Measurements from ENCODE around the gene DLEU7. TPM values are rescaled to one million over a fixed set of nuclear protein-coding genes. Genes with fewer than 3 reads are reported as not detected.

Gene DLEU7
- total RNA-seq, 1 donor from 2014 or later, result not detected

DNA sequence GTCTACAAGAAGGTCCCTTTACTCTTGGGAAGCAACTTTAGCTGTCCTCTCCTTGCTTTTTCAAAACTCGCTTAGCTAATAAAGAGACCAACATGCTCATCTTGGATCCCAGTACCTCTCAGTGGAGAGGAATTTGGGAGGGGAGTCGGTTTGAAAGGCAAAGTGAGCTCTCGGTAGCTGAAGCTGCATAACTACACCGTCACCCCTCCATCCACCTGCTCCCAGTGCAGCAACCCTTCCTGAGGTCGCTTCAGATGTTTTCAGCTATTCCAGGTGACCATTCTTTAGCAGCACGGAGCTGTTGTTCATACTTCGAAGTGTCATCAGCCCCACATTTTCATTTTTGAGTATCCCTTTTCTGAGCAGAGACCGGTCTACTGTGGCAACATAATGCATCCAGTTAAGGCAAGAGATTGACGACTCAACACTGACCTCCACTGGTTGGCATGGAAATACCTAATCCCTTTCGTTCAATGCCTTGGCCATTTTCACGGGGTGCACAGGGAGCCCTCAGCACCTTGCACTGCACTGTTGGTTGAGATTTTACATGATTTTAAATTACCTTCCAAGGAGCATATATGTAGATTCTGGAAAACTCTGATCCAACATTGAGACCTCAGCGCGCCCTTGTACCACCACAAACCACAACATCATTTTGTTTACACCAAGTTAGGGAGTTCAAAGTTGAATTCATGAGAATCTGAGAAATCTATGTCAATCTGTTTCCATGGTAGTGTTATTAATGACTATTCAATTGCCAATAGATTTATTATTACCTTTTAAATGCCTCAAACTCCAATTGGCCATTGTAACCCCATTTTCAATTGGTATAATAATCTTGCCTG lies 42.2 kb downstream of the DLEU7 start:
- Mint-ChIP-seq H3K27me3 (ENCODE audit: low read depth) (peaks cover 6% of the 10 kb centered on the region), H3K36me3 (ENCODE audit: low read depth) (peaks cover 5% of the 10 kb centered on the region), H3K27ac (no peak overlapping the region), H3K4me1 (ENCODE audit: low read depth) (peaks cover 20% of the 10 kb centered on the region), H3K4me3 (ENCODE audit: low read depth) (no peak overlapping the region), H3K9me3 (peaks cover 8% of the 10 kb centered on the region)
- intact Hi-C loops (cut with micrococcal nuclease), result loop anchor here (1.0 to 10.0 kb wide), 3 partner anchors 111 to 825 kb away; no protein-coding TSS in a partner anchor
- peak; percentile 53 for DNase-seq (ENCODE audit: low spot score)

GRCh38 chr13:50800091-50800739 lies 43.3 kb downstream of the DLEU7 start:
- Mint-ChIP-seq H3K27ac (no peak overlapping the region), H3K4me1 (ENCODE audit: low read depth) (peaks cover 19% of the 10 kb centered on the region), H3K9me3 (no peaks in the 10 kb centered on the region), H3K36me3 (ENCODE audit: low read depth) (no peaks in the 10 kb centered on the region), H3K27me3 (ENCODE audit: low read depth) (peaks cover 6% of the 10 kb centered on the region), H3K4me3 (ENCODE audit: low read depth) (no peak overlapping the region)
- no peak for DNase-seq (ENCODE audit: low spot score)
- intact Hi-C loops (cut with micrococcal nuclease), result loop anchor here (10.0 kb wide), 1 partner anchor 715 kb away; no protein-coding TSS in a partner anchor

- H3K36me3 Mint-ChIP-seq (ENCODE audit: low read depth), result no peaks in the 10 kb centered on the region
- no peak overlapping the region for H3K27ac Mint-ChIP-seq
- intact Hi-C loops (cut with micrococcal nuclease), result no loop called here
- no peaks in the 10 kb centered on the region for H3K9me3 Mint-ChIP-seq
- peaks cover 13% of the 10 kb centered on the region for H3K27me3 Mint-ChIP-seq (ENCODE audit: low read depth)
- DNase-seq (ENCODE audit: low spot score), result no peak
- H3K4me3 Mint-ChIP-seq (ENCODE audit: low read depth), result no peak overlapping the region
- H3K4me1 Mint-ChIP-seq (ENCODE audit: low read depth), result peaks cover 19% of the 10 kb centered on the region
Measured at GRCh38 chr13:50798923-50799322, 44.6 kb downstream of the DLEU7 start.

DNA sequence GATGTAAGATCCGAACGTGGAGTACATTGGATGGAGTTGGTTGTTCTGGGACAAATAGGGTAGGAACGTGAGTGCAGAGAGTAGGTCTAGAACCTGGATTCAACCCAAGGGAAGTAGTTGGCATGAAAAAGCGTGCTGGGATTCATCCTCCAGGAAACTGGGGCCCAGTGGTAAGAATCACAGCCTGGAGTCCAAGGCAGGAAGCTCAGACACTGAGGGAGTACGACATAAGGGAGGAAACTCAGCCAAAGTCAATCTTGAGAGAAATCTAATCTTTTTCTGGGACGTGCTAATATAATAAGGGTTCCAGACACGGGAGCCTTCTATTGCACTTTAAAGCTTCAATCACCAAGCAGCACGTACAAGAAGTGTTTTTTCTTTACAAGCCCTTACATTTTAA lies 46.4 kb downstream of the DLEU7 start:
- H3K4me3 Mint-ChIP-seq (ENCODE audit: low read depth), result no peak overlapping the region
- no peak for DNase-seq (ENCODE audit: low spot score)
- H3K9me3 Mint-ChIP-seq, result no peaks in the 10 kb centered on the region
- no peaks in the 10 kb centered on the region for H3K36me3 Mint-ChIP-seq (ENCODE audit: low read depth)
- peaks cover 26% of the 10 kb centered on the region for H3K27me3 Mint-ChIP-seq (ENCODE audit: low read depth)
- intact Hi-C loops (cut with micrococcal nuclease), result no loop called here
- peaks cover 19% of the 10 kb centered on the region for H3K4me1 Mint-ChIP-seq (ENCODE audit: low read depth)
- no peak overlapping the region for H3K27ac Mint-ChIP-seq

- peaks cover 16% of the 10 kb centered on the region for H3K4me1 Mint-ChIP-seq (ENCODE audit: low read depth)
- intact Hi-C loops (cut with micrococcal nuclease), result no loop called here
- no peaks in the 10 kb centered on the region for H3K9me3 Mint-ChIP-seq
- H3K36me3 Mint-ChIP-seq (ENCODE audit: low read depth), result no peaks in the 10 kb centered on the region
- no peak overlapping the region for H3K27ac Mint-ChIP-seq
- no peak for DNase-seq (ENCODE audit: low spot score)
- H3K4me3 Mint-ChIP-seq (ENCODE audit: low read depth), result no peak overlapping the region
- peaks cover 29% of the 10 kb centered on the region for H3K27me3 Mint-ChIP-seq (ENCODE audit: low read depth)
Measured at GRCh38 chr13:50796463-50796862, 47.0 kb downstream of the DLEU7 start.

DNA sequence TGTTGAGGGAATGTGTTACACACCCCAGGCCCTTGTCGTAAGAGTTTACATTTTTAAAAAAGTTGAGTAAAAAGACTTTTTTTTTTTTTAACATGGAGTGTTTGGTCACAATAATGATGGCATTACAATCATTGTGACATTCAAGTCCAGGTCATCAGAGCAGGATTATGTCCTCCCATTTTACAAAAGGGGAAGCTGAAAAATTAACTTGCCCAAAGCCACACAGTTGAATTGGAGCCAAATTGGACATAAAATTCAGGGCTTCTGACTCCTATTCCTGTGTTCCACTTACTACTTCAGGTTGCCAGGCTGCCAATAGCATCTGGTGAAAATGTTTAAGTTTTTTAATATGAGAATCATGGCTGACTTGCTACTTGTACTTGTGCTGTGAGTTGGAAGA lies 49.3 kb downstream of the DLEU7 start:
- H3K27ac Mint-ChIP-seq, result no peak overlapping the region
- no peaks in the 10 kb centered on the region for H3K9me3 Mint-ChIP-seq
- peaks cover 25% of the 10 kb centered on the region for H3K27me3 Mint-ChIP-seq (ENCODE audit: low read depth)
- H3K4me1 Mint-ChIP-seq (ENCODE audit: low read depth), result peaks cover 2% of the 10 kb centered on the region
- H3K36me3 Mint-ChIP-seq (ENCODE audit: low read depth), result no peaks in the 10 kb centered on the region
- no peak for DNase-seq (ENCODE audit: low spot score)
- no peak overlapping the region for H3K4me3 Mint-ChIP-seq (ENCODE audit: low read depth)
- intact Hi-C loops (cut with micrococcal nuclease), result no loop called here

GRCh38 chr13:50793026-50793425 lies 50.5 kb downstream of the DLEU7 start:
- no peak overlapping the region for H3K27ac Mint-ChIP-seq
- DNase-seq (ENCODE audit: low spot score), result no peak
- no peaks in the 10 kb centered on the region for H3K4me1 Mint-ChIP-seq (ENCODE audit: low read depth)
- intact Hi-C loops (cut with micrococcal nuclease), result no loop called here
- H3K9me3 Mint-ChIP-seq, result no peaks in the 10 kb centered on the region
- H3K4me3 Mint-ChIP-seq (ENCODE audit: low read depth), result no peak overlapping the region
- H3K27me3 Mint-ChIP-seq (ENCODE audit: low read depth), result peaks cover 31% of the 10 kb centered on the region
- no peaks in the 10 kb centered on the region for H3K36me3 Mint-ChIP-seq (ENCODE audit: low read depth)

- Mint-ChIP-seq H3K27ac (no peak overlapping the region), H3K4me1 (ENCODE audit: low read depth) (no peaks in the 10 kb centered on the region), H3K4me3 (ENCODE audit: low read depth) (no peak overlapping the region), H3K36me3 (ENCODE audit: low read depth) (no peaks in the 10 kb centered on the region), H3K27me3 (ENCODE audit: low read depth) (peaks cover 32% of the 10 kb centered on the region), H3K9me3 (no peaks in the 10 kb centered on the region)
- no peak for DNase-seq (ENCODE audit: low spot score)
- intact Hi-C loops (cut with micrococcal nuclease), result no loop called here
Measured at GRCh38 chr13:50788551-50789210, 54.8 kb downstream of the DLEU7 start.

- Mint-ChIP-seq H3K9me3 (no peaks in the 10 kb centered on the region), H3K4me1 (ENCODE audit: low read depth) (no peaks in the 10 kb centered on the region), H3K36me3 (ENCODE audit: low read depth) (no peaks in the 10 kb centered on the region), H3K27ac (no peak overlapping the region), H3K4me3 (ENCODE audit: low read depth) (no peak overlapping the region), H3K27me3 (ENCODE audit: low read depth) (peaks cover 34% of the 10 kb centered on the region)
- DNase-seq (ENCODE audit: low spot score), result no peak
- intact Hi-C loops (cut with micrococcal nuclease), result no loop called here
Measured at GRCh38 chr13:50787316-50788195, 55.9 kb downstream of the DLEU7 start.

- intact Hi-C loops (cut with micrococcal nuclease), result no loop called here
- H3K27me3 Mint-ChIP-seq (ENCODE audit: low read depth), result peaks cover 42% of the 10 kb centered on the region
- H3K36me3 Mint-ChIP-seq (ENCODE audit: low read depth), result no peaks in the 10 kb centered on the region
- no peak for DNase-seq (ENCODE audit: low spot score)
- no peaks in the 10 kb centered on the region for H3K9me3 Mint-ChIP-seq
- no peaks in the 10 kb centered on the region for H3K4me1 Mint-ChIP-seq (ENCODE audit: low read depth)
- no peak overlapping the region for H3K27ac Mint-ChIP-seq
- no peak overlapping the region for H3K4me3 Mint-ChIP-seq (ENCODE audit: low read depth)
Measured at GRCh38 chr13:50783717-50784290, 59.7 kb downstream of the DLEU7 start.

DNA sequence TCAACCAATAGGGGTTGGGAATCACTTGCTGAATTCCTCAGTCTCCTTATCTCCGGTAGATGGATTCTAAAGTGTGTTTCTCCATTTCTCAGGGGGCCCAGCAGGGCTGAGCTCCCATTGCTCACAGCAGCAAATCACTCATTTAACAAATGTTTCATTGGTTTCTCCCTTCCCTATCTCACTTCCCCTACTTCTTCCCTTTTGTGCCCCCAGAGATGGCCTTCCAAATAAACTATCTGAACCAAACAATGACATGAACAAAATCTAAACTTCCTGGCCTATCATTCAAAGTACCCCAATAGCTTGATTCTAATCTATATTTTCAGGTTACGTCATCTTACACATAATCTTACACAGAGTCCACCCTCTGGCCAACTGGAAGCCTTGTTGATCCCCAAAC lies 60.4 kb downstream of the DLEU7 start:
- no peak overlapping the region for H3K27ac Mint-ChIP-seq
- no peak overlapping the region for H3K4me3 Mint-ChIP-seq (ENCODE audit: low read depth)
- no peak for DNase-seq (ENCODE audit: low spot score)
- intact Hi-C loops (cut with micrococcal nuclease), result no loop called here
- peaks cover 39% of the 10 kb centered on the region for H3K27me3 Mint-ChIP-seq (ENCODE audit: low read depth)
- no peaks in the 10 kb centered on the region for H3K9me3 Mint-ChIP-seq
- H3K36me3 Mint-ChIP-seq (ENCODE audit: low read depth), result no peaks in the 10 kb centered on the region
- no peaks in the 10 kb centered on the region for H3K4me1 Mint-ChIP-seq (ENCODE audit: low read depth)

Data from activated T-helper 2 cell treated with anti-CD3 and anti-CD28 coated beads, Interferon-gamma antibody, Interleukin-2, Interleukin-4, amounts not matched to agents 10 μg/mL and 5 μg/mL and 100 μg/mL, durations not matched to agents 14 hours and 24 hours and 36 hours (primary cell).